ENCODE results near the gene HMGB2.

The HMGB2 gene

GRCh38 chr4:173282626-173283025 is 51.5 kb downstream of the HMGB2 start:
- no peak for DNase-seq

- DNase-seq: no peak
These were observed 51.9 kb downstream of the HMGB2 start for GRCh38 chr4:173282256-173282562.

- DNase-seq: no peak
These were observed 52.5 kb downstream of the HMGB2 start for GRCh38 chr4:173281406-173282255.

Measured in NCI-H1694 (cell line).